HepG2 (cell line): ENCODE data around the gene CDH13.

Source experiments
- BRD4 ChIP-seq: sonication (generic); formaldehyde crosslinking; IDR thresholded peaks from 2 replicates; pipeline ENCODE4 v1.4.0; 2020; ENCODE audit warnings: missing genetic modification reagents
- CTCF ChIP-seq: sonication (generic); formaldehyde crosslinking; IDR thresholded peaks from 2 replicates; pipeline ENCODE4 v1.5.0; 2020; ENCODE audit warnings: mild to moderate bottlenecking, missing genetic modification reagents, moderate library complexity
- EZH2 ChIP-seq: conservative IDR thresholded peaks from 2 replicates; pipeline ENCODE4 v1.6.1; 2012; ENCODE audit warnings: mild to moderate bottlenecking, low read depth, low read length, moderate library complexity
- POLR2A ChIP-seq, 2 experiments: IDR thresholded peaks; 2 replicates each; pipeline ENCODE4 v1.6.1; 2011; ENCODE audit warnings: low read depth in 2 of 2, low read length in 2 of 2, mild to moderate bottlenecking in 1 of 2, moderate library complexity in 1 of 2; ENCODE audit not compliant: insufficient read depth in 1 of 2
- ZNF282 ChIP-seq: fragments of 450-650 bp; IDR thresholded peaks from 2 replicates; pipeline ENCODE4 v1.6.1; 2018; ENCODE audit not compliant: partially characterized antibody
- ZNF790 ChIP-seq: sonication (generic); formaldehyde crosslinking; IDR thresholded peaks from 2 replicates; pipeline ENCODE4 v1.8.0; 2022; ENCODE audit warnings: missing genetic modification reagents, mild to moderate bottlenecking, borderline replicate concordance

GRCh38 chr16:83068686-83069085, 441.9 kb downstream of the CDH13 start:
- TF ChIP-seq BRD4 (CRISPR knock-in tag) (no peak), ZNF790 (CRISPR knock-in tag) (no peak), CTCF (CRISPR knock-in tag) (no peak), EZH2 (no peak), POLR2A (IDR thresholded peaks at IDR 0.05; ENCODE audit: insufficient read depth in 1 of 2, low read depth in 2 of 2, low read length in 2 of 2) (no peak), ZNF282 (no peak)
